ENCODE measurements around the gene NKAIN2. TPM values are rescaled to one million over a fixed set of nuclear protein-coding genes. Genes with fewer than 3 reads are reported as not detected.

NKAIN2 gene
- total and polyA plus RNA-seq, 2 donors (not counting 3 experiments of a cell fraction or from before 2014, with no cell fraction given): 0.03 TPM; not detected in 1

DNA sequence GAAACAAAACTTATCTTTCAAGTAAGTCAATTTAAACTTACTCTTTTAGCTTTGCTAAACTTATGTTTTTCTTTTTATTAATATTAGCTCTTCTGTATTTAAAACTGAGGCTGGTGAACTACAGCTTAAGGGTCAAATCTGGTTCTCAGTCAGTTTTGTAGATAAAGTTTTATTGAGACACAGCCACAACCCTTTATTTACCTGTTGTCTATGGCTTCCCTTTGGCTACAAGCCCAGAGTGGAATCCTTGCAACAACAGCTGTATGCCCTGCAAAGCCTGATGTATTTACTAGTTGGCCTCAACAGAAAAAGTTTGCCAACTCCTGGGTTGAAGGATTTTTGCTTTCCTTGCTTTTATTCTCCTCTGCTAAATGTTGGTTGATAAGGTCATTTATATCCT is 667.1 kb downstream of the NKAIN2 start:
- Histone ChIP-seq H3K9ac (replicated peaks; ENCODE audit: extremely low read depth, insufficient read depth, low read length) (no peak overlapping the region), H3K4me1 (ENCODE audit: control insufficient read depth, extremely low read depth, insufficient read depth, low read length) (peaks cover 8% of the 10 kb centered on the region), H3K4me2 (ENCODE audit: insufficient read depth, low read length) (no peak overlapping the region), H3K27ac (ENCODE audit: insufficient read depth, low read depth, low read length) (no peak overlapping the region), H3K9me3 (replicated peaks; ENCODE audit: control insufficient read depth, insufficient read depth, low read length) (no peaks in the 10 kb centered on the region), H4K20me1 (replicated peaks; ENCODE audit: control insufficient read depth, extremely low read depth, insufficient read depth, low read length) (no peaks in the 10 kb centered on the region), H2AFZ (ENCODE audit: low read depth, low read length) (no peak overlapping the region), H3K9me1 (replicated peaks; ENCODE audit: control insufficient read depth, extremely low read depth, insufficient read depth, low read length) (peaks cover 2% of the 10 kb centered on the region), H3K36me3 (ENCODE audit: control insufficient read depth in 2 of 2, extremely low read depth in 1 of 2, insufficient read depth in 2 of 2, low read length in 2 of 2) (no peaks in the 10 kb centered on the region), H3K4me3 (replicated peaks in 1 of 3; ENCODE audit: insufficient read depth in 1 of 3, low read depth in 1 of 3, low read length in 3 of 3) (no peak overlapping the region), H3K79me2 (ENCODE audit: control insufficient read depth, insufficient read depth, low read length) (no peaks in the 10 kb centered on the region), H3K27me3 (ENCODE audit: control insufficient read depth in 2 of 2, insufficient read depth in 2 of 2, low read length in 2 of 2) (no peaks in the 10 kb centered on the region)
- intact Hi-C loops (cut with micrococcal nuclease) (no loop called here), dilution Hi-C loops (cut with MboI; ENCODE audit: extremely low pct_ligation_motif_present, low sequenced_read_pairs) (no loop called here)
- ChIA-PET CTCF (interaction anchor here (1.1 to 1.4 kb wide), 2 partner anchors 13 to 15 kb away, joined by 4 to 5 read pairs; no protein-coding TSS in a partner anchor), POLR2A (no interaction called here)
- TF ChIP-seq GATA2 (IDR thresholded peaks at IDR 0.05; ENCODE audit: insufficient read depth, insufficient read length, low read depth, low read length): no peak
- no peak for TF ChIP-seq POLR2AphosphoS5 (IDR thresholded peaks at IDR 0.05; ENCODE audit: insufficient read depth, low read depth, low read length)
- no peak for DNase-seq (ENCODE audit: low read depth, low spot score)
- no TSS peak for BruUV-seq (replicated peaks)
- FAIRE-seq: no peak

DNA sequence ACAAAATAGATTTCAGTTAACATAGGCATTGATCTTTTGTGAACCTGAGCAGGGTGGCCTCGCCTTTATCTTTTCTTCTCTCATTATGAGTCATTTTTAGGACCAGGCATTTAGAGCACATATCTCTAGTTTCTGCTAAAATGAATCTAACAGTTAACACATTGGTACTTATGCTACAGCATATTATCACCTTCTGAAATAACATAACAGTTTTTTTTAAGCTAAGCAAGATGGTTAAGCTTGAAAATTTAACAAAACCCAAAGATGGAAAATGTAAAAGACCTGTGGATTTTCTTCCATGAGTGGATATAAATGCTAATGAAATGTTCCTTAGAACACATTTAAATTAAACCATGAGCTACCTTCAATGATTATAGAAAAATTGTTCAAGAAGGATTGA is 671.5 kb downstream of the NKAIN2 start:
- CTCF ChIA-PET: interaction anchor here (0.7 to 1.1 kb wide), 2 partner anchors 11 to 15 kb away, joined by 3 read pairs; no protein-coding TSS in a partner anchor
- DNase-seq (ENCODE audit: low read depth, low spot score) (no peak), FAIRE-seq (no peak)
- BruUV-seq (replicated peaks): no TSS peak
- Histone ChIP-seq H3K4me1 (ENCODE audit: control insufficient read depth, extremely low read depth, insufficient read depth, low read length) (no peaks in the 10 kb centered on the region), H3K9ac (replicated peaks; ENCODE audit: extremely low read depth, insufficient read depth, low read length) (no peak overlapping the region), H3K27ac (ENCODE audit: insufficient read depth, low read depth, low read length) (no peak overlapping the region), H3K27me3 (ENCODE audit: control insufficient read depth in 2 of 2, insufficient read depth in 2 of 2, low read length in 2 of 2) (no peaks in the 10 kb centered on the region), H2AFZ (ENCODE audit: low read depth, low read length) (no peak overlapping the region), H3K4me2 (ENCODE audit: insufficient read depth, low read length) (no peak overlapping the region), H3K9me3 (replicated peaks; ENCODE audit: control insufficient read depth, insufficient read depth, low read length) (no peaks in the 10 kb centered on the region), H4K20me1 (replicated peaks; ENCODE audit: control insufficient read depth, extremely low read depth, insufficient read depth, low read length) (no peaks in the 10 kb centered on the region), H3K36me3 (ENCODE audit: control insufficient read depth in 2 of 2, extremely low read depth in 1 of 2, insufficient read depth in 2 of 2, low read length in 2 of 2) (no peaks in the 10 kb centered on the region), H3K4me3 (replicated peaks in 1 of 3; ENCODE audit: insufficient read depth in 1 of 3, low read depth in 1 of 3, low read length in 3 of 3) (no peak overlapping the region), H3K9me1 (replicated peaks; ENCODE audit: control insufficient read depth, extremely low read depth, insufficient read depth, low read length) (peaks cover 2% of the 10 kb centered on the region), H3K79me2 (ENCODE audit: control insufficient read depth, insufficient read depth, low read length) (no peaks in the 10 kb centered on the region)
- TF ChIP-seq EZH2 (IDR thresholded peaks at IDR 0.05; ENCODE audit: borderline replicate concordance, low read depth, low read length, severe bottlenecking) (no peak), MYC (IDR thresholded peaks at IDR 0.05; ENCODE audit: low read depth, low read length) (no peak), JUN (IDR thresholded peaks at IDR 0.05; ENCODE audit: borderline replicate concordance, insufficient read depth, insufficient read length, low read depth) (no peak), POLR2AphosphoS5 (IDR thresholded peaks at IDR 0.05; ENCODE audit: insufficient read depth, low read depth, low read length) (no peak), GATA2 (IDR thresholded peaks at IDR 0.05; ENCODE audit: insufficient read depth, insufficient read length, low read depth, low read length) (no peak), FOS (IDR thresholded peaks at IDR 0.05; ENCODE audit: borderline replicate concordance, insufficient read depth, low read length) (no peak), POLR2A (IDR thresholded peaks at IDR 0.05; ENCODE audit: low read depth, low read length) (no peak)
- TF ChIP-seq, protein P1, sequence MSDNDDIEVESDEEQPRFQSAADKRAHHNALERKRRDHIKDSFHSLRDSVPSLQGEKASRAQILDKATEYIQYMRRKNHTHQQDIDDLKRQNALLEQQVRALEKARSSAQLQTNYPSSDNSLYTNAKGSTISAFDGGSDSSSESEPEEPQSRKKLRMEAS (IDR thresholded peaks at IDR 0.05; ENCODE audit: insufficient read depth, insufficient read length): no peak
- TF ChIP-seq, protein P2, sequence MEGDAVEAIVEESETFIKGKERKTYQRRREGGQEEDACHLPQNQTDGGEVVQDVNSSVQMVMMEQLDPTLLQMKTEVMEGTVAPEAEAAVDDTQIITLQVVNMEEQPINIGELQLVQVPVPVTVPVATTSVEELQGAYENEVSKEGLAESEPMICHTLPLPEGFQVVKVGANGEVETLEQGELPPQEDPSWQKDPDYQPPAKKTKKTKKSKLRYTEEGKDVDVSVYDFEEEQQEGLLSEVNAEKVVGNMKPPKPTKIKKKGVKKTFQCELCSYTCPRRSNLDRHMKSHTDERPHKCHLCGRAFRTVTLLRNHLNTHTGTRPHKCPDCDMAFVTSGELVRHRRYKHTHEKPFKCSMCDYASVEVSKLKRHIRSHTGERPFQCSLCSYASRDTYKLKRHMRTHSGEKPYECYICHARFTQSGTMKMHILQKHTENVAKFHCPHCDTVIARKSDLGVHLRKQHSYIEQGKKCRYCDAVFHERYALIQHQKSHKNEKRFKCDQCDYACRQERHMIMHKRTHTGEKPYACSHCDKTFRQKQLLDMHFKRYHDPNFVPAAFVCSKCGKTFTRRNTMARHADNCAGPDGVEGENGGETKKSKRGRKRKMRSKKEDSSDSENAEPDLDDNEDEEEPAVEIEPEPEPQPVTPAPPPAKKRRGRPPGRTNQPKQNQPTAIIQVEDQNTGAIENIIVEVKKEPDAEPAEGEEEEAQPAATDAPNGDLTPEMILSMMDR (IDR thresholded peaks at IDR 0.05; ENCODE audit: extremely low read depth in 1 of 2, insufficient read depth in 1 of 2, low read depth in 1 of 2, low read length in 2 of 2): no peak
- intact Hi-C loops (cut with micrococcal nuclease): no loop called here
- dilution Hi-C loops (cut with MboI; ENCODE audit: extremely low pct_ligation_motif_present, low sequenced_read_pairs): no loop called here
- POLR2A ChIA-PET: no interaction called here
